Keratinocyte (primary cell): ENCODE data around the gene PSD4. TPM values are rescaled to one million over a fixed set of nuclear protein-coding genes. Genes with fewer than 3 reads are reported as not detected.

Experiments used
- DNase-seq: peaks from one replicate; pipeline ENCODE4 v3.0.0-alpha.2; 2011; ENCODE audit warnings: low read depth, missing footprints, low spot score
- FAIRE-seq: peaks from 2 replicates; lab custom pipeline; 2011; peaks lifted over from hg19 to GRCh38; lab: Jason Lieb, UNC
- H2AFZ ChIP-seq: 2 replicates; pipeline ENCODE4 v1.6.0; 2012; ENCODE audit warnings: low read length, control low read depth, inconsistent platforms; ENCODE audit not compliant: control insufficient read depth
- H3K27ac ChIP-seq: 2 replicates; pipeline ENCODE4 v1.5.1; 2011; ENCODE audit warnings: low read length; ENCODE audit not compliant: control insufficient read depth, insufficient read depth
- H3K27me3 ChIP-seq: 3 replicates; pipeline ENCODE4 v1.6.0; 2011; ENCODE audit warnings: low read length; ENCODE audit not compliant: control insufficient read depth, insufficient read depth; ENCODE audit errors: extremely low read depth
- H3K36me3 ChIP-seq, 2 experiments: 2 replicates in 1 of 2; 3 replicates in 1 of 2; pipeline ENCODE4 v1.5.1; 2011; ENCODE audit warnings: low read length in 2 of 2, mild to moderate bottlenecking in 1 of 2; ENCODE audit not compliant: control insufficient read depth in 2 of 2, insufficient read depth in 2 of 2; ENCODE audit errors: extremely low read depth in 1 of 2
- H3K4me1 ChIP-seq: 3 replicates; pipeline ENCODE4 v1.5.1; 2011; ENCODE audit warnings: low read length; ENCODE audit not compliant: control insufficient read depth, insufficient read depth; ENCODE audit errors: extremely low read depth
- H3K4me2 ChIP-seq: 3 replicates; pipeline ENCODE4 v1.6.0; 2011; ENCODE audit warnings: low read depth, low read length; ENCODE audit not compliant: control insufficient read depth, insufficient read depth; ENCODE audit errors: extremely low read depth
- H3K4me3 ChIP-seq, 3 experiments: fragments of 200-600 bp in 1 of 3; sonication (generic) in 1 of 3; 2 replicates in 2 of 3; 3 replicates in 1 of 3; pipeline ENCODE4 v1.5.1; 2011 to 2016; ENCODE audit warnings: low read length in 3 of 3, mild to moderate bottlenecking in 3 of 3, control low read depth in 2 of 3, inconsistent platforms in 1 of 3, low read depth in 1 of 3, mixed read lengths in 1 of 3, mixed run types in 1 of 3, moderate library complexity in 1 of 3; ENCODE audit not compliant: control insufficient read depth in 2 of 3, insufficient read depth in 2 of 3; ENCODE audit errors: extremely low read depth in 1 of 3
- H3K79me2 ChIP-seq: 2 replicates; pipeline ENCODE4 v1.6.0; 2012; ENCODE audit warnings: low read length; ENCODE audit not compliant: control insufficient read depth, insufficient read depth
- H3K9ac ChIP-seq: 3 replicates; pipeline ENCODE4 v1.6.0; 2011; ENCODE audit warnings: low read length; ENCODE audit not compliant: control insufficient read depth, insufficient read depth; ENCODE audit errors: extremely low read depth
- H3K9me1 ChIP-seq: 3 replicates; pipeline ENCODE4 v1.6.0; 2011; ENCODE audit warnings: low read length; ENCODE audit not compliant: control insufficient read depth, insufficient read depth; ENCODE audit errors: extremely low read depth
- H3K9me3 ChIP-seq: 2 replicates; pipeline ENCODE4 v1.5.1; 2012; ENCODE audit warnings: low read depth, low read length; ENCODE audit not compliant: control insufficient read depth
- H4K20me1 ChIP-seq: 3 replicates; pipeline ENCODE4 v1.6.0; 2011; ENCODE audit warnings: low read length; ENCODE audit not compliant: control insufficient read depth, insufficient read depth; ENCODE audit errors: extremely low read depth
- EZH2 ChIP-seq: IDR thresholded peaks from one replicate; pipeline ENCODE4 v1.6.1; 2012; ENCODE audit warnings: inconsistent platforms, mild to moderate bottlenecking, low read length, moderate library complexity
- dilution Hi-C: fragments of 300-500 bp; cut with MboI; formaldehyde crosslinking; loops from one replicate; pipeline ENCODE4 v1.7.0; 2020; ENCODE audit warnings: low sequenced_read_pairs; ENCODE audit not compliant: extremely low pct_ligation_motif_present
- polyA plus RNA-seq, 5 experiments: library from polyadenylated mRNA; depleted of rRNA in 3 of 5; stranded (reverse) in 3 of 5; stranded (forward) in 1 of 5; unstranded in 1 of 5; fragments of >200 nt; gene quantifications; 1 replicate in 1 of 5; 2 replicates in 3 of 5; 3 replicates in 1 of 5; pipeline versions ENCODE4 v1.2.1 to v1.2.3, GENCODE V29; 2011 to 2012; ENCODE audit warnings: missing spikeins in 2 of 5, low read depth in 1 of 5, low replicate concordance in 1 of 5
- TF ChIP-seq, protein P1 (sequence below), 3 experiments: IDR thresholded peaks in 1 of 3; conservative IDR thresholded peaks in 1 of 3; optimal IDR thresholded peaks in 1 of 3; 2 replicates in 2 of 3; 3 replicates in 1 of 3; pipeline versions ENCODE3 to v1.5.1; 2011; ENCODE audit warnings: low read length in 3 of 3, mild to moderate bottlenecking in 3 of 3, moderate library complexity in 2 of 3, control low read depth in 1 of 3, inconsistent platforms in 1 of 3; ENCODE audit not compliant: insufficient read depth in 2 of 3; ENCODE audit errors: extremely low read depth in 1 of 3

Gene PSD4
- polyA plus RNA-seq, 1 donor (not counting 4 experiments of a cell fraction or from before 2014, with no cell fraction given) = 11.1 TPM

- no peak for DNase-seq
- no peak overlapping the region for H3K4me2 ChIP-seq
- no peak for FAIRE-seq
Observed at GRCh38 chr2:113171334-113172075, 2.3 kb upstream of the PSD4 start.

DNA sequence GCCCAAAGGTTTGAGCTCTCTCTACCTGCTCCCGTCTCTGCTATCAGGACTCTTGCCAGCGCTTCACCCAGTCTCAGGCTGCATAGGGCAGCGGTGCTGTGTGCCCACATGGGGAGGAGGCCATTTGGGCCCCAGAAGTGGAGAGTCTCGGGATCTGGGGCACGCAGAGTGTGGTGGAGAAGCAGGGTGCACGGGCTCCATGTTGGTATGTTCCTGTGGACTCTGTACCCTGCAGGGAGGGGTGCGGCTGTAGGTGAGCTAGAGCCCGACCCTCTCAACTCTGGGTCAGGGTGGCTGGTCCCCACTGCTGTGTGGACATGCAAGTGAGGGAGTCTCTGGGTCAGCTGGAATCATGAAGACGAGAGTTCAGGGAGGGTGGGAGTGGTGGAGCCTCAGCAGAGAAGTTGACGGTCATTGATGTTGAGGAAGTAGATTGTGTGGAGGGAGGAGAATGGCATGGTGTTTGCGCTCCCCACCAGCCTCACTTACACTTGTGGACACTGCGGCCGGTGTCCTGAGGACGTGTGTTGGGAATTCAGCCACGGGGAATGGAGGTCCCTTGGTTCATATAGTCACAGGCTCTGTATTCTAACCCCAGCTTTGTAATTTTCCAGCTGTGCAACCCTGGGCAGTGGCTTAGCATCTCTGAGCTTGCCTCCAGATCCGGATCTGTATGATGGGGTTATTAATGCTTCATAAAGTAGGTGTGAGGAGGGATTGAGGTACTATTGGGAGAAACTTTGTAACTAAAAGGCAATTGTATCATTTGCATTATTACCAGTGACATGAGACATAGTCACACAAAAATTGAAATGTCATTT is 840 bp upstream of the PSD4 start:
- no peak for TF ChIP-seq EZH2
- TF ChIP-seq, protein P1, sequence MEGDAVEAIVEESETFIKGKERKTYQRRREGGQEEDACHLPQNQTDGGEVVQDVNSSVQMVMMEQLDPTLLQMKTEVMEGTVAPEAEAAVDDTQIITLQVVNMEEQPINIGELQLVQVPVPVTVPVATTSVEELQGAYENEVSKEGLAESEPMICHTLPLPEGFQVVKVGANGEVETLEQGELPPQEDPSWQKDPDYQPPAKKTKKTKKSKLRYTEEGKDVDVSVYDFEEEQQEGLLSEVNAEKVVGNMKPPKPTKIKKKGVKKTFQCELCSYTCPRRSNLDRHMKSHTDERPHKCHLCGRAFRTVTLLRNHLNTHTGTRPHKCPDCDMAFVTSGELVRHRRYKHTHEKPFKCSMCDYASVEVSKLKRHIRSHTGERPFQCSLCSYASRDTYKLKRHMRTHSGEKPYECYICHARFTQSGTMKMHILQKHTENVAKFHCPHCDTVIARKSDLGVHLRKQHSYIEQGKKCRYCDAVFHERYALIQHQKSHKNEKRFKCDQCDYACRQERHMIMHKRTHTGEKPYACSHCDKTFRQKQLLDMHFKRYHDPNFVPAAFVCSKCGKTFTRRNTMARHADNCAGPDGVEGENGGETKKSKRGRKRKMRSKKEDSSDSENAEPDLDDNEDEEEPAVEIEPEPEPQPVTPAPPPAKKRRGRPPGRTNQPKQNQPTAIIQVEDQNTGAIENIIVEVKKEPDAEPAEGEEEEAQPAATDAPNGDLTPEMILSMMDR (optimal IDR thresholded peaks at IDR 0.05 in 1 of 3, IDR thresholded peaks at IDR 0.05 in 1 of 3, conservative IDR thresholded peaks at IDR 0.05 in 1 of 3; ENCODE audit: extremely low read depth in 1 of 3, insufficient read depth in 2 of 3, low read length in 3 of 3) = no peak
- Histone ChIP-seq H2AFZ (no peak overlapping the region), H3K79me2 (no peaks in the 10 kb centered on the region), H4K20me1 (no peaks in the 10 kb centered on the region), H3K9ac (no peak overlapping the region), H3K27ac (no peak overlapping the region), H3K36me3 (peaks cover 8 to 12% of the 10 kb centered on the region in 2 experiments), H3K9me3 (no peaks in the 10 kb centered on the region), H3K9me1 (peaks cover 2% of the 10 kb centered on the region), H3K27me3 (no peaks in the 10 kb centered on the region), H3K4me1 (no peaks in the 10 kb centered on the region), H3K4me2 (no peak overlapping the region), H3K4me3 (no peak overlapping the region)
- DNase-seq = no peak
- no peak for FAIRE-seq
- dilution Hi-C loops = no loop called here

More at GRCh38 chr2:113171334-113172075, 2.3 kb upstream of the PSD4 start:
- no peak for TF ChIP-seq EZH2
- Histone ChIP-seq H2AFZ (no peak overlapping the region), H3K4me1 (no peaks in the 10 kb centered on the region), H3K79me2 (peaks cover 8% of the 10 kb centered on the region), H3K9ac (no peak overlapping the region), H3K27ac (no peak overlapping the region), H3K9me3 (no peaks in the 10 kb centered on the region), H3K9me1 (peaks cover 2% of the 10 kb centered on the region), H4K20me1 (no peaks in the 10 kb centered on the region), H3K4me3 (no peak overlapping the region), H3K27me3 (no peaks in the 10 kb centered on the region), H3K36me3 (peaks cover 13 to 21% of the 10 kb centered on the region in 2 experiments)
- dilution Hi-C loops = no loop called here
